NOMO-1 treated with dmso at 0.1 percent for 144 hours (cell line): ENCODE results near the gene PKDCC.

Experiments used
- DNase-seq: peaks from one replicate; lab custom pipeline; 2025; ENCODE audit not compliant: unreplicated experiment; lab: John Stamatoyannopoulos, UW

Gene PKDCC

DNA sequence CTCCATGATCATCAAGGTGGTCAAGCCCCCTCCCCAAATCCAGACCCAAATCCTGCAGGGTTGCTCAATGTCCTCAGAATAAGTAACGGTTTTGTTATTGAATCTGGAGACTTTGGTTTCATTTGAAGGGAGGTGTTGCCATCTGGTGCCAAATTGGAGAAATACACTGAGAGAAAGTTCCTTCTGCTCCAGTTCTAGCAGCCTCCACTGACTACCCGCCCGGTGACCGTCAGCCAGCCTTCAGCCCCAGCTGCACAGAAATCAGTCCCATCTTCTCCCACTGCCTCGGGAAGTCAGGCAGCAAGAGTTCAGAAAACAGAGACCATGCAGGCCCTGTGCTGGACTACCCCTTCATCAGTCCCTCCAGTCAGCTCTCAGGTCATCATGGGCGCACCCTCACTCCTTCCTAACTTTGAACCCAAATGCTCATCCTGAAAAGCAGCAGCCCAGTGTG lies 38.7 kb downstream of the PKDCC start:
- DNase-seq, result peak; percentile 28

DNA sequence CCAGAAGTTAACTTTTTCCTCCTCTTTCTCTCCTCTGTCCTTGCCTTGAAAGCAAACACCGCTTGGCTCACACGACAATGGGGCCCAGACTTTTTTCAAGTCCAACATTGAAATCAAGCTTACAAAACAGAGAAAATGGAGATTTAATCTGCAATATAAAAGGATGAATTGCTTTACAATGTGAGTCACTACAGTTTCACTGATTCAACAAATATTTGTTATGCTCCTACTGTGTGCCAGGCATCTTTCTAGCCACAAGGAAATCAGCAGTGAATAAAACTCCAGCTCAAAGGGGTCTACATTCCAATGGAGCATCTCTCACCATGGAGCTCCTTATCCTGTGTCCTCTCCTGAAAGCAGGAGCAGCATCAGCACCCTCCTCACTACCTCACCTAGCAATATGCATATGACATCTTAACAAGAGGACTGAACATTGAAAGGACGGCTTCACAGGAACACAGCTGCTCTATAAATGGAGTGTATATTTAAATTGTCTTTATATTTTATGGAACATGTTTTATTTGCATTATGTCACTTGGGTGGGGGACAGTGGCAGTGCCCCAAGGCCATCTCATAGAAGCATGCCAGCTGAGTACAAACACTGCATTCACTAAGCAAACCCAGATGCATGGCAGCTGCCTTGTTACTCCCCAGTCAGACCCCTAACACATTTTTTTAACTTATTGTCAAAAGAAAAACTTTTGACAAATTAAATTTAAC lies 39.5 kb downstream of the PKDCC start:
- DNase-seq, result no peak

DNA sequence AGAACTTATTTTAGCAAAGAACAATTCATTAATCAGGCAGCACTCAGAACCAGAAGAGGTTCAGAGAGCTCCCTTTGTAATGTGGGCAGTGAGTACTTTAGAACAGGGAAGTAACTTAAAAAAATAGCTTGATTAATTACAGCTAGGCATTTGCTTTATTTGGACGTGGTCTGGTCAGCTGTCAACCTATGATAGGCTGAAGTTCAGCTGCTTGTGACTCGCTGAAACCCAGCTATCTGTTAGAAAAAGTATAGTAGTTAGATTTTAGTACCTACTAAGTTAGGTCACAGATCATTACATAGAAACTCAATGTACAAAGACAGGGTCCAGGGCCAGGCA lies 40.0 kb downstream of the PKDCC start:
- DNase-seq, result no peak

GRCh38 chr2:42089340-42089925 lies 41.6 kb downstream of the PKDCC start:
- DNase-seq, result peak; percentile 50

GRCh38 chr2:42090216-42090615 lies 42.4 kb downstream of the PKDCC start:
- no peak for DNase-seq

- DNase-seq, result no peak
Measured at GRCh38 chr2:42091671-42092070, 43.9 kb downstream of the PKDCC start.

DNA sequence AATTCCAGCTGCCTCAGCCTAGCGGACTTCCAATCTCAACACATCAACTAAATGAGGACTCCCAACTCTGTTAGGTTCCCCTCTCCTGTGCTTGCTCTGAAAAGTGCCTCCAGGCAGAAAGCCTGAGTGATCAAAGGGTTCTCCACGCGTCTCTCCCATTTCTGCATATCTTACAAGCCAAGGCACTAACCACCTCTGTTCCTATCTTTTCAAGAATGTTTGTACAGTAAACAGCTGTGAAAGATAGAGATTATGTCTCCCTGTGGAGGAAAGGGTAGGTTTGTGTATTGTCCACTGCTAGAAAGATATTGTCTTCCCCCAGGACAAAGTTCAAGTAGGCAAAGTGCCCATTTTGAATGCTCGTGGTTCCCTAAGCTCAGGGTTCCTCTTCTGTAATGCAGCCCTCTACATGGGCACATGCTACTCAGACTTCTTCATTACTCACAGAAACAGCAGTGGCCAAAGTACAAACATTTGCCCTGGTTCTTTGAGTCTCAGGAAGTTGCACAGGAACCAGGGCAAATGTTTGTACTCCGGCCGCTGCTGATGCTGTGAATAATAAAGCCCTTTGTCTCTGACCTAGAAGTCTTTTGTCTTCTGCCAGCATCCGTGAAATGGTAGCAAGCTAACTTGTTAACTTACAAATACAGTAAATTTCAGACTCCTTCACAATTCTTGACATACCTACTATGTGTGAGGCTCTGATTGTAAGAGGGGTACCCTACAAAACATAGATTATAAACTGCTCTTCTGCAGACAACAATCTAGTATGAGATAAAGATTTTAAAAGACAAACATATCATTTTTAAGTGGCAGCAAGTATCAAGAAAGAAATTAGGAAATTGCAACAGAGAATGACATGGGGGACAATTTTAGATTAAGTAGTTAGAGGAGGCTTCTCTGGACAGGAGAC lies 44.5 kb downstream of the PKDCC start:
- peak; percentile 37 for DNase-seq

- no peak for DNase-seq
Measured at GRCh38 chr2:42094114-42094513, 46.3 kb downstream of the PKDCC start.

- DNase-seq, result no peak
Measured at GRCh38 chr2:42095923-42096408, 48.1 kb downstream of the PKDCC start.

- DNase-seq, result peak; percentile 38
Measured at GRCh38 chr2:42096869-42097591, 49.2 kb downstream of the PKDCC start.

DNA sequence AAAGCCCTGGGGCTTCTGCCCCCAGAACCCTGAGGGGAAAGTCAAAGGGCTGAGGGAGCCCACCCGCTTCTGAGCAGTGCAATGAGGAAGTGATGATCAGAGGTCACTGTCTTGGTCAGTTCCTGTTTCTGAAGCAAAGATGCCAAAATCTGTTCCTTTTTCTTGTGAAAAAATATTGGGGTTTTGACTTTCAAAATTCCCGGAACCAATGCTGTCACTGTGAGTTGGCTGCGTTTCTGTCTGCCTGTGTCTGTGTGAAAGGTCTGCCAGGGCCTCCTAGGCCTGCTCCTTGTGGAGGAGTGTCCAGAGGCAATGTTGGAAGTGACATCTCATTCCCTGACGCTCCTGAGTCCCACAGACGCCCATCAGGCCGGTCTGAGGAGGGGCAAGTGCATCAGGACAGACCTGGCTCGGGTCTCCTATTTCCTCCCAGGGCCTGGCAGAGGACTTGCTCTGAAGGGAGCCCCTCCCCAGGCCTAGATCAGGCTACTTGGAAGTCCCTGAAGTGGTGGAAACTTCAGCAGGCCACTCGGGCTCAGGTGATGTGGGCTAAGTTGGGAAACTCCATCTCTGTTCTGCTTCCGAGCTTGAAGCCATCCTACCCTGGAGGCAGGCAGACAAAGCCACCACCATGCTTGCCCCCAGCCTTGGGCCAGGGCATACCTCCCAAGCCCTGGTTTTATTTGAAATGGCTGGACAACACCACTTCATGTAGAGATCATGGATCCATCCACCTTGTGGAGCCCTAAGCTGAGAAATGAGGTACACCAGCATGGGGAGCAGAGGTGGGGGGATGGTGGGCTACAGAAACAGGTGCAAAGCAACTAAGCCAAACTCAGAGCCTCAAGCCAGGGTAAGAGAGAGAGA lies 51.0 kb downstream of the PKDCC start:
- DNase-seq, result peak; percentile 27

DNA sequence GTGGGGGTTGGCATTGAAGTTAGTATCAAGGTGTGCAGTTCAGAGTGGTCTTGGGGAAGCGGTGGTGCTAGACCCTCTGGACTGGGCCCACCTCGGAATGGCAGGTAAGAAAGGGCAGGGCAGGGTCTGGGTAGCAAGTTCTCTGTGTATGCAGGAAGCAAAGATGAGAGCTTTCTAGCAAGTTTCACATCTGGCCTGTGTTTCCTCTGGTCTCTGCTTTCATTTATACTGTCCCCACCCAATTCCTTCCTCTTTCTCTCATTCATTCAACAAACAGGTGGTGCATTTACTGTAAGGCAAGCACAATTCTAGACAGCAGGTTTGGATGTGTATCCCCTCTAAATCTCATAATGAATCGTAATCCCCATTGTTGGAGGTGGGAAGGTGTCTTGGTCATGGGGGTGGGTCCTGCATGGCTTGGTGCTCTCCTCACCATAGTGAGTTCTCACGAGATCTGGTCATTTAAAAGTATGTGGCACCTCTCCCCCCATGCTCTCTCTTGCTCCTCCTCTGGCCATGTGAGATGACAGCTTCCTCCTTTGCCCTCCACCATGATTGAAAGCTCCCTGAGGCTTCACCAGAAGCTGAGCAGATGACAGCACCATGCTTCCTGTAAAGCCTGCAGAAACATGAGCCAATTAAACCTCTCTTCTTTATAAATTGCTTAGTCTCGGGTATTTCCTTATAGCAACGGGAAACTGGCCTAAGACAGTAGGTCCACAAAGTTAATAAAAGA lies 51.8 kb downstream of the PKDCC start:
- no peak for DNase-seq

DNA sequence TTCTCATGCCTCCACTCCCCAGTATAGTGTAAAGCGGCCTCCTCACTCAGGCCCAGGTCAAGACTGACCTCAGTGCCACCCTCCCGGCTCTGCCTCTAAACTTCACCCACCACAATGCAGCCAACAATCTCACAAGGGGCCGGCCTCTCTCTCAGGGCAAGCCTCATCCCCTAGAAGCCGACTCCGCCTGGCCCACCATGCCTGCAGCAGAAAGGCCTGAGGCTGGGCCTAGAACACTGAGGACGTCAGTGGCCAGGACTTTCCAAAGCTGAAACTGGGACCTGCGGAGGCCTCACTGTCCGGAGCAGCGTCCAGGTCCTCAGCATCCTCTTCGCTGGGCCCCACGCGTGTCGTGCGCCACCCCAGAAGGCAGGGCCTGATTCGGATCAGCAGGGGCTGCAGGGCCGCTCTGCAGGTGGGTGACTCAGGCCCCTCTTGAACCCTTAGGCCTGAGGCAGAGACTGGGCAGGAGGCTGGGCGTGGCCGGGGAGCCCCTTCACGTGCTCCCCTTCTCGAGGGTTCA lies 52.9 kb downstream of the PKDCC start:
- DNase-seq, result no peak

- no peak for DNase-seq
Measured at GRCh38 chr2:42101206-42102023, 53.6 kb downstream of the PKDCC start.

GRCh38 chr2:42102024-42102590 lies 54.3 kb downstream of the PKDCC start:
- no peak for DNase-seq

DNA sequence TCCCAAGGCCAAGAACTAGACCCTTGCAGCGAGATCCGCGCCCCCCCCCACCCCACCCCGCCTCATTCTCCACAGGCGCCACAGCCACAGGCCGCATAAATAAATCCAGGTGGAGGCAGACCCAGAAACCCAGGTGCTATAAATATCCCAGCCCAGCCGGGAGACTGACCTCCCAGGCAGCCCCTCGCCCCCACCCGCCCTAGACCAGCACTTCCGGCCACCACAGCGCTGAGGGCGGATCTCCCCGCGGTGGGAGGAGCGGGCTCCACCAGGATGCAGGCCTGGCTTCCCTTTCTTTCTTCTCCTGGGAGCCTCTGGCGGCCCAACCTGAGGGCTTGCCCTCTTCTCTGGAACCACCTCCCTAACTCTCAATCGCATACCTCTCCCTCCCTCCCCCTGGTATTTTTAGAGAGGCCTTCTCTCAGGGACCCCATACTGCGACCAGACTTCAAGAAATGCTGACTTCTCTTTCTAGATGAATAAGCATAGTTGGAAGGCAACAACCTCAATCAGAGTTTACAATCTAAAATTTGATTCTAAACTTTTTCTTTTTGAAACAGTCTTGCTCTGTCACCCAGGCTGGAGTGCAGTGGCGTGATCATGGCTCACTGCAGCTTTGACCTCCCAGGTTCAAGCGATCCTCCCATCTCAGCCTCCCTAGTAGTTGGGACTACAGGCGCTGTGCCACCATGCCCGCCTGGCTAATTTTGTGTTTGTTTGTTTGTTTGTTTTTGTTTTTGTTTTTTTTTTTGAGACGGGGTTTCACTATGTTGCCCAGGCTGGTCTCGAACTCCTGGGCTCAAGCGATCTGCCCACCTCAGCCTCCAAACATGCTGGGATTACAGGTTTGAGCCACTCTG lies 55.0 kb downstream of the PKDCC start:
- DNase-seq, result no peak

DNA sequence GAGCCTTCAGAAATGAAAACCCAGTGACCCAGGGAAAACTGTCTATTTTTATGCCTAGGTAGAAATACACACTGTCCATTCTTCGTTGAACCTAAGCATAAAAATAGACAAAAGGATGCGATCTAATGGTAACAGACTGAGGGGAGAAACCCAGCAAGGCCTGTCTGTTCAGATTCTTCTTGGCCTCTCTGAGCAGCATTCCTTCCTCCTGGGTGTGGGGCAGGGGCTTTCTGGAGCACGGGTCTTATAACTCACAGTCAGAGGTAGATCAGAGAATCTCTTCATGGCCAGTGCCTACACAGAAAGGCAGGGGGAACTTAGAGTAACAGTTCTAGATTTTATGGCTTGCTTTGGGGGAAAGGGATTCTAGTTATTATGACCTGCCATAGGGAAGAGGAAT lies 56.0 kb downstream of the PKDCC start:
- no peak for DNase-seq
